Esophagus squamous epithelium (tissue), 4 donors: Measurements from ENCODE around the gene MAFF.

Source experiments
- CTCF ChIP-seq, 6 experiments: fragments of 450-650 bp in 4 of 6; fragments of 200-600 bp in 2 of 6; sonication (generic) in 2 of 6; IDR thresholded peaks; one replicate each; pipeline ENCODE4 v1.5.1; 2016 to 2019; ENCODE audit warnings: antibody characterized with exemption in 6 of 6, mild to moderate bottlenecking in 4 of 6, moderate library complexity in 4 of 6
- POLR2A ChIP-seq, 4 donors: fragments of 450-650 bp; IDR thresholded peaks; one replicate each; pipeline ENCODE4 v1.6.1; 2017; ENCODE audit warnings: antibody characterized with exemption in 4 of 4, mild to moderate bottlenecking in 4 of 4, moderate library complexity in 3 of 4

- TF ChIP-seq CTCF (IDR thresholded peaks at IDR 0.05), result no peak
- no peak for TF ChIP-seq POLR2A (IDR thresholded peaks at IDR 0.05)
Measured at GRCh38 chr22:38238519-38239071, 36.8 kb downstream of the MAFF start.
